Naive thymus-derived CD4-positive, alpha-beta T cell (primary cell): ENCODE results near the gene HDAC10. TPM values are rescaled to one million over a fixed set of nuclear protein-coding genes. Genes with fewer than 3 reads are reported as not detected.
A peak's percentile ranks its signal among the peaks of the same experiment; 100 is the strongest.

Experiments
- ATAC-seq: fragments of 150-1000 bp; cut with Tn5 transposase; 2 replicates; pipeline ENCODE4 v1.10.0; 2021; ENCODE audit warnings: mild to moderate bottlenecking, moderate library complexity
- CTCF ChIA-PET: fragments of 350-600 bp; sonication (Branson Sonifier 250); formaldehyde crosslinking; loops from one replicate; lab custom pipeline; 2021; ENCODE audit warnings: antibody characterized with exemption; lab: Charles Lee
- POLR2A ChIA-PET: fragments of 350-600 bp; sonication (Branson Sonifier 250); formaldehyde crosslinking; loops from one replicate; lab custom pipeline; 2021; ENCODE audit warnings: antibody characterized with exemption, inconsistent platforms; lab: Charles Lee
- DNase-seq, 9 donors: peaks; one replicate each; pipeline versions ENCODE4 v3.0.0 to v3.0.0-alpha.2; 2020 to 2022; ENCODE audit warnings: mixed read lengths in 1 of 9
- H3K27ac ChIP-seq: one replicate; pipeline ENCODE4 v1.7.0; 2013; ENCODE audit warnings: mild to moderate bottlenecking, low read depth, low read length, moderate library complexity
- H3K27me3 ChIP-seq, 2 donors: one replicate each; pipeline ENCODE4 v1.7.0; 2013; ENCODE audit warnings: low read length in 2 of 2, mild to moderate bottlenecking in 2 of 2, moderate library complexity in 2 of 2; ENCODE audit not compliant: control insufficient read depth in 2 of 2, insufficient read depth in 2 of 2
- H3K36me3 ChIP-seq, 3 experiments: 1 replicate in 2 of 3; 2 replicates in 1 of 3; pipeline ENCODE4 v1.7.0; 2013; ENCODE audit warnings: low read length in 3 of 3, mild to moderate bottlenecking in 3 of 3, moderate library complexity in 1 of 3; ENCODE audit not compliant: insufficient read depth in 3 of 3, control insufficient read depth in 2 of 3
- H3K4me1 ChIP-seq, 2 donors: one replicate each; pipeline ENCODE4 v1.7.0; 2013; ENCODE audit warnings: low read length in 2 of 2, mild to moderate bottlenecking in 2 of 2, moderate library complexity in 1 of 2; ENCODE audit not compliant: control insufficient read depth in 2 of 2, insufficient read depth in 2 of 2
- H3K4me3 ChIP-seq: 2 replicates; pipeline ENCODE4 v1.7.0; 2013; ENCODE audit warnings: mild to moderate bottlenecking, low read length
- H3K9me3 ChIP-seq, 3 experiments: 1 replicate in 2 of 3; 2 replicates in 1 of 3; pipeline ENCODE4 v1.7.0; 2013; ENCODE audit warnings: low read length in 3 of 3; ENCODE audit not compliant: control insufficient read depth in 2 of 3
- H3K27ac Mint-ChIP-seq, 9 donors: one replicate each; pipeline ENCODE4 v1.8.0; 2020 to 2022; ENCODE audit warnings: mixed read lengths in 9 of 9, mild to moderate bottlenecking in 8 of 9, moderate library complexity in 5 of 9, inconsistent platforms in 2 of 9
- H3K27me3 Mint-ChIP-seq, 5 donors: one replicate each; pipeline ENCODE4 v1.8.0; 2021 to 2022; ENCODE audit warnings: mixed read lengths in 5 of 5, mild to moderate bottlenecking in 1 of 5
- H3K36me3 Mint-ChIP-seq, 5 donors: one replicate each; pipeline ENCODE4 v1.8.0; 2020 to 2022; ENCODE audit warnings: mixed read lengths in 5 of 5, mild to moderate bottlenecking in 3 of 5, inconsistent platforms in 1 of 5
- H3K4me1 Mint-ChIP-seq, 7 donors: one replicate each; pipeline ENCODE4 v1.8.0; 2020 to 2022; ENCODE audit warnings: mixed read lengths in 7 of 7, mild to moderate bottlenecking in 3 of 7, inconsistent platforms in 1 of 7
- H3K4me3 Mint-ChIP-seq, 10 donors: one replicate each; pipeline ENCODE4 v1.8.0; 2020 to 2022; ENCODE audit warnings: mild to moderate bottlenecking in 10 of 10, mixed read lengths in 10 of 10, moderate library complexity in 6 of 10, inconsistent platforms in 2 of 10
- H3K9me3 Mint-ChIP-seq, 11 donors: one replicate each; pipeline ENCODE4 v1.8.0; 2020 to 2022; ENCODE audit warnings: mixed read lengths in 11 of 11, mild to moderate bottlenecking in 4 of 11, inconsistent platforms in 1 of 11, moderate library complexity in 1 of 11
- intact Hi-C, 2 donors: fragments of 100-400 bp; cut with micrococcal nuclease; formaldehyde crosslinking; loops; one replicate each; pipeline ENCODE4 v1.15.1; 2023
- polyA plus RNA-seq, 2 donors: library from polyadenylated mRNA; unstranded; fragments of 300-500 nt; fragmentation: Illumina TruSeq; gene quantifications; one replicate each; pipeline ENCODE4 v1.2.3, GENCODE V29; 2021
- total RNA-seq, 6 experiments: library from RNA in 5 of 6; stranded (reverse) in 5 of 6; gene quantifications; 1 replicate in 5 of 6; 2 replicates in 1 of 6; pipeline ENCODE4 v1.2.3 and lab custom pipeline; 2021 to 2026

Gene HDAC10
- total and polyA plus RNA-seq, 7 experiments from 2014 or later, result 7.1 to 139 (median 98.7) TPM

GRCh38 chr22:50220603-50221409 lies 30.3 kb downstream of the HDAC10 start:
- intact Hi-C loops, result no loop called here
- no peak overlapping the region for H3K27ac Mint-ChIP-seq
- no peaks in the 10 kb centered on the region for H3K9me3 Mint-ChIP-seq
- ATAC-seq, result no peak
- Histone ChIP-seq H3K36me3 (peaks cover 7 to 95% (median 30%) of the 10 kb centered on the region in 3 experiments), H3K9me3 (no peaks in the 10 kb centered on the region), H3K27me3 (no peaks in the 10 kb centered on the region), H3K4me1 (no peaks in the 10 kb centered on the region), H3K27ac (no peak overlapping the region), H3K4me3 (no peak overlapping the region)
- ChIA-PET CTCF (no interaction called here), POLR2A (interaction anchor here (0.8 kb wide), 1 partner anchor 9 kb away, joined by 7 read pairs; no protein-coding TSS in a partner anchor)
- peaks cover 0 to 19% (median 4%) of the 10 kb centered on the region in 5 donors for H3K36me3 Mint-ChIP-seq
- H3K27me3 Mint-ChIP-seq, result no peaks in the 10 kb centered on the region
- H3K4me3 Mint-ChIP-seq, result no peak overlapping the region
- no peak for DNase-seq
- peaks cover 0 to 4% (median 0%) of the 10 kb centered on the region in 7 donors for H3K4me1 Mint-ChIP-seq

- peak; percentile 2 for ATAC-seq
Observed at GRCh38 chr22:50219800-50220602, 31.1 kb downstream of the HDAC10 start.

GRCh38 chr22:50218996-50219727 lies 31.9 kb downstream of the HDAC10 start:
- H3K36me3 Mint-ChIP-seq, result peaks cover 0 to 21% (median 8%) of the 10 kb centered on the region in 5 donors
- no peak for DNase-seq
- CTCF ChIA-PET, result no interaction called here

More at GRCh38 chr22:50219800-50220602, 31.1 kb downstream of the HDAC10 start:
- Mint-ChIP-seq H3K9me3 (no peaks in the 10 kb centered on the region), H3K27me3 (no peaks in the 10 kb centered on the region), H3K36me3 (peaks cover 0 to 19% (median 4%) of the 10 kb centered on the region in 5 donors), H3K27ac (peak overlapping the region in 1 of 9 donors; percentile 43), H3K4me3 (no peak overlapping the region), H3K4me1 (peaks cover 0 to 5% (median under 1%) of the 10 kb centered on the region in 7 donors)
- Histone ChIP-seq H3K27me3 (no peaks in the 10 kb centered on the region), H3K4me3 (no peak overlapping the region), H3K4me1 (no peaks in the 10 kb centered on the region), H3K9me3 (no peaks in the 10 kb centered on the region), H3K36me3 (peaks cover 7 to 94% (median 28%) of the 10 kb centered on the region in 3 experiments), H3K27ac (no peak overlapping the region)
- CTCF ChIA-PET, result no interaction called here
- no peak for DNase-seq
- POLR2A ChIA-PET, result interaction anchor here (0.7 kb wide), 1 partner anchor 9 kb away, joined by 3 read pairs; no protein-coding TSS in a partner anchor
- intact Hi-C loops, result no loop called here

GRCh38 chr22:50218153-50218995 lies 32.7 kb downstream of the HDAC10 start:
- Histone ChIP-seq H3K4me3 (no peak overlapping the region), H3K36me3 (peaks cover 7 to 87% (median 22%) of the 10 kb centered on the region in 3 experiments), H3K4me1 (no peaks in the 10 kb centered on the region), H3K9me3 (no peaks in the 10 kb centered on the region), H3K27me3 (no peaks in the 10 kb centered on the region), H3K27ac (no peak overlapping the region)
- no peak overlapping the region for H3K4me3 Mint-ChIP-seq
- no peak overlapping the region for H3K27ac Mint-ChIP-seq
- peaks cover 0 to 22% (median 10%) of the 10 kb centered on the region in 5 donors for H3K36me3 Mint-ChIP-seq
- peaks cover 0 to 16% (median 7%) of the 10 kb centered on the region in 7 donors for H3K4me1 Mint-ChIP-seq
- ChIA-PET POLR2A (no interaction called here), CTCF (no interaction called here)
- intact Hi-C loops, result no loop called here
- no peak for DNase-seq
- ATAC-seq, result no peak
- H3K27me3 Mint-ChIP-seq, result no peaks in the 10 kb centered on the region
- H3K9me3 Mint-ChIP-seq, result no peaks in the 10 kb centered on the region

More at GRCh38 chr22:50218996-50219727, 31.9 kb downstream of the HDAC10 start:
- intact Hi-C loops, result no loop called here
- Mint-ChIP-seq H3K27me3 (no peaks in the 10 kb centered on the region), H3K4me3 (no peak overlapping the region), H3K4me1 (peaks cover 0 to 9% (median 5%) of the 10 kb centered on the region in 7 donors), H3K27ac (peak overlapping the region in 1 of 9 donors; percentile 43), H3K9me3 (no peaks in the 10 kb centered on the region)
- Histone ChIP-seq H3K4me3 (no peak overlapping the region), H3K27me3 (no peaks in the 10 kb centered on the region), H3K9me3 (no peaks in the 10 kb centered on the region), H3K27ac (no peak overlapping the region), H3K36me3 (peaks cover 7 to 94% (median 28%) of the 10 kb centered on the region in 3 experiments), H3K4me1 (no peaks in the 10 kb centered on the region)
- peak; percentile 55 for ATAC-seq
- POLR2A ChIA-PET, result interaction anchor here (0.6 to 0.7 kb wide), 2 partner anchors 8 to 401 kb away, joined by 3 to 4 read pairs; no protein-coding TSS in a partner anchor

GRCh38 chr22:50217543-50218152 lies 33.4 kb downstream of the HDAC10 start:
- Histone ChIP-seq H3K4me1 (no peaks in the 10 kb centered on the region), H3K27me3 (no peaks in the 10 kb centered on the region), H3K4me3 (no peak overlapping the region), H3K9me3 (no peaks in the 10 kb centered on the region), H3K27ac (no peak overlapping the region), H3K36me3 (peaks cover 7 to 85% (median 15%) of the 10 kb centered on the region in 3 experiments)
- Mint-ChIP-seq H3K4me3 (no peak overlapping the region), H3K9me3 (no peaks in the 10 kb centered on the region), H3K36me3 (peaks cover 0 to 25% (median 9%) of the 10 kb centered on the region in 5 donors), H3K27me3 (no peaks in the 10 kb centered on the region), H3K4me1 (peaks cover 0 to 23% (median 12%) of the 10 kb centered on the region in 7 donors), H3K27ac (peak overlapping the region in 1 of 9 donors; percentile 25)
- intact Hi-C loops, result no loop called here
- ChIA-PET POLR2A (no interaction called here), CTCF (no interaction called here)
- ATAC-seq (no peak), DNase-seq (no peak)
